HG03439 (cell line): ENCODE data around the gene OR2K2.
"Not testable (repeated sequence)": the region's sequence is repeated elsewhere in the genome, so short reads cannot be mapped to it uniquely, and the experiment has no call there.

Experiments
- ATAC-seq: cut with Tn5 transposase; IDR thresholded peaks from one replicate; pipeline ENCODE4 v1.9.1; 2021; ENCODE audit warnings: mild to moderate bottlenecking, moderate library complexity; ENCODE audit not compliant: unreplicated experiment

Gene OR2K2

GRCh38 chr9:111330124-111330523 lies at the start of gene OR2K2:
Gene OR2K2 (minus strand): TSS chr9:111330224. CDS start chr9:111328433, 1,791 bp downstream.
- no peak for ATAC-seq

GRCh38 chr9:111375817-111376564 lies 46.0 kb upstream of the OR2K2 start:
- ATAC-seq = no peak

GRCh38 chr9:111375062-111375461 lies 45.0 kb upstream of the OR2K2 start:
- ATAC-seq = no peak

- ATAC-seq = no peak
Measured at GRCh38 chr9:111372297-111372696, 42.3 kb upstream of the OR2K2 start.

GRCh38 chr9:111366978-111367377 lies 37.0 kb upstream of the OR2K2 start:
- no peak for ATAC-seq

- no peak for ATAC-seq
Measured at GRCh38 chr9:111362526-111362925, 32.5 kb upstream of the OR2K2 start.

GRCh38 chr9:111360881-111361280 lies 30.9 kb upstream of the OR2K2 start:
- ATAC-seq = no peak

- ATAC-seq = no peak
Measured at GRCh38 chr9:111356481-111357244, 26.6 kb upstream of the OR2K2 start.

- no peak for ATAC-seq
Measured at GRCh38 chr9:111352545-111352944, 22.5 kb upstream of the OR2K2 start.

GRCh38 chr9:111350556-111350955 lies 20.5 kb upstream of the OR2K2 start:
- no peak for ATAC-seq

GRCh38 chr9:111349766-111350165 lies 19.7 kb upstream of the OR2K2 start:
- no peak for ATAC-seq

GRCh38 chr9:111348821-111349271 lies 18.8 kb upstream of the OR2K2 start:
- no peak for ATAC-seq

GRCh38 chr9:111334318-111334863 lies 4.4 kb upstream of the OR2K2 start:
- ATAC-seq = not testable (repeated sequence)

- ATAC-seq = no peak
Measured at GRCh38 chr9:111320631-111321030, 9.4 kb downstream of the OR2K2 start.

GRCh38 chr9:111316796-111317195 lies 13.2 kb downstream of the OR2K2 start:
- ATAC-seq = no peak

- ATAC-seq = no peak
Measured at GRCh38 chr9:111305914-111306313, 24.1 kb downstream of the OR2K2 start.

- not testable (repeated sequence) for ATAC-seq
Measured at GRCh38 chr9:111304000-111304399, 26.0 kb downstream of the OR2K2 start.

GRCh38 chr9:111301195-111301594 lies 28.8 kb downstream of the OR2K2 start:
- no peak for ATAC-seq

- ATAC-seq = no peak
Measured at GRCh38 chr9:111300140-111300735, 29.8 kb downstream of the OR2K2 start.

- not testable (repeated sequence) for ATAC-seq
Measured at GRCh38 chr9:111299599-111299966, 30.4 kb downstream of the OR2K2 start.
